ENCODE measurements around the gene CEP192.
"Not testable (repeated sequence)": the region's sequence is repeated elsewhere in the genome, so short reads cannot be mapped to it uniquely, and the experiment has no call there.

The CEP192 gene

DNA sequence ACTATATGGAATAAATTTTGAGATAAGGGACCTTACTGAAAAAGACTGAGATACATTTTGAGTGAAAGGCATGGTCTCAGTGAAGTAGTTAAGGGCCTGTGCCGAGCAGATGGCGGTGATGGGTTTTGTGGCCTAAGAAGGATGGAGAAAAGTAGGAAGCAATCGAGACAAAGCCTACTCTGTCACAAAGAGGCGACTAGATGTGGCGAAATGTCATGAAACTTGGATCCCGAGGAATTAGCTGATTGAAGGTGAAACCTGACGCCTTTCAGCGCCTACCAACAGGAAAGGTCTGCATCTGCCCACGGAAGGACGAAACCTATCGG, 558 bp upstream of the CEP192 start:
- no peak for DNase-seq

DNA sequence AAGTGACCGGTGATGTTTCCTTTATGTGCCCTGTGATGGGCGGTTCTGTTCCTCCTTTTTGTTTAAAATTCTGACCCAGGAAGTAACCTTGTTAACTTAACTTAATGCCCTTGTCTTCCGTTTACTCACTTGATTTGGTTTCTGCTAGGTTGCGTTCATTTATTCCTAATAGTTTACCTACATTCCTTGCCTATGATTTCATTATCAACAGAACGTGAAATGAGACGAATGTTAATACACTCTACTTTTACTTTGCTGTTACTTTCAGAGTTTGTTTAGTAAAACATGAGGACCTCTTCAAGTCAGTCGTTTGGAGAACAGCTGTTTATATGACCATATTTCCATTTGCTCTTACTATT, 638 bp downstream of the CEP192 start:
- DNase-seq = no peak

DNA sequence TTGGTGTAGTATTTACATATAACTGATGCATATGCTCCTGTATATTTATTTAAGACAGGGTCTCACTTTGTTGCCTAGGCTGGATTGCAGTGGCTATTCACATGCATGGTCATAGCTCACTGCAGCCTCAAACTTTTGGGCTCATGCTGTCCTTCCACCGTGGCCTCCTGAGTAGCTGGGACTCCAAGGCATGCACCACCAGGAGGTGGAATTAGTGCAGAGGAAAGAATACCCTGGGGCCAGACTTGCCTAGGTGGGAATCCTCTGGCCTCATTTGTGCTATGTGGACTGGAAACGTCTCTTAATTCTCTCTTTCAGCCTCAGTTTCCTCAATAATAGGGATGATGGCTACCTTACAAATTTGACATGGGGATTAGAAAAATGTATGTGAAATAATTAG, 2.3 kb downstream of the CEP192 start:
- DNase-seq = no peak

DNA sequence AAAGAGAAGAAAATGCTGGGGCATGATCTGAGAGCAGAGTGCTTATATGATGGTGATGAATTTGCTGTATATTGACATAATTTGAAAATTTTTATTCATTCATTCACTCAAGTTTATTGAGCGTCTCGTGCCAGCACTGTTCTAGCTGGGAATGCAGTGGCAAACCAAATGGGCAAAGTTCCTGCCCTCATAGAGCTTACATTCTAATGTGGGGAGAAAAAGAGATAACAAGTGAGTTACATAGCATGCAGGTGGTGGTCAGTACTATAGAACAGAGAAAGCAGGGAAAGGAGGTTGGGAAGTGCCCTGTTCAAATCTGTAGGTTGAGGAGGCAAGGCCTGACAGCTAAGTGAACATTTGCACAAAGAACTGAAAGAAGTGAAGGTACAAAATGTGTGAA, 4.3 kb downstream of the CEP192 start:
- DNase-seq = no peak

DNA sequence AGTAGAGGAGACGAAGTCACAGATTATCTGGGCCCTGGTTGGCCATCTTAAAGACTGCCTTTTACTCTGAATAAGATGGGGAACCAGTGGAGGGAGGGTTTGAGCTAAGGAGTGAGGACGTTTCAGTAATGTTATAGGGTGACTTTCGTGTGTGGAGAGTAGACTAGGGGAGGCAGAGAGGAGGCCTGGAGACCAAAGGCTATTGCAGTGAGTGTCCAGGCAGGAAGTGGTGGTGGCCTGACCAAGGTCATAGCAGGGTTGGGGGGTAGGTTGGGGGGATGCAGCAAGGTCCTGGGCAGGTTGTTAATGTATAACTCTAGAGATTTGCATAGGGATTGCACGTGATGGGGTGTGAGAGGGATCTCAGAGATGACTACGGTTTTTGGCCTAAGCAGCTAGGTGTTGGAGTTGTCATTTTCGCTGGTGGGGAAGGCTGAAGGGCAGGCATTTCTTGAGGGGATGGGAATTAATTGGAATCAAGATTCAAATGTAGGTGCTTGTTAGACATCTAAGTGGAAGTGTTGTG, 4.9 kb downstream of the CEP192 start:
- DNase-seq = no peak

DNA sequence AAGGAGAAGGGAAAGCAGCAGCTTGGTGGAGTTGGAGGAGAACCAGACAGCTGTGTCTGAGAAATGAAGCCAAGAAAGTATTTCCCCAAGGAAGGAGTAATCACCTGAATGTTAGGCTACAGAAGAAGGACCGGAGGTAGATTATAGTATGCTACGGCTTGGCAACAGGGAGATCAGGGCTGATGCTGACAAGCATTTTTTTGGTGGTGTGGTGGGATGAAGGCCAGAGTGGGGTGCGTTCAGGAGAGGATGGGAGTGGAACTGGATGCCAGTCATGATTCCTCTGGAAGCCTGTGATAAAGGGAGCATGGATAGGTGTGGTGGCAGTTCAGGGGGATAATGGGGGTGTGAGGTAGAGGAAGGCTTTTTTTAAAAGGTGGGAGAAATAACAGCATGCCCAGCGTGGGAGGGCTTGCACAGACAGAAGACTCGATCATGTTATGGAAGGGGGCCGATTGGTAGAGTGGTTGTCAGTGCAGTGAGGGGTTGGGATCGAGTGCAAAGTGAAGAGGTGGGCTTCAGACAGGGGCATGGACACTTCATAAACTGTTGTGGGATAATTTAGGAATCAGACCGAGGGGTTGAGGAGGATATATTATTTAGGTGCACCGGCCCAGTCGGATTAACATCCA, 5.6 kb downstream of the CEP192 start:
- DNase-seq = no peak

DNA sequence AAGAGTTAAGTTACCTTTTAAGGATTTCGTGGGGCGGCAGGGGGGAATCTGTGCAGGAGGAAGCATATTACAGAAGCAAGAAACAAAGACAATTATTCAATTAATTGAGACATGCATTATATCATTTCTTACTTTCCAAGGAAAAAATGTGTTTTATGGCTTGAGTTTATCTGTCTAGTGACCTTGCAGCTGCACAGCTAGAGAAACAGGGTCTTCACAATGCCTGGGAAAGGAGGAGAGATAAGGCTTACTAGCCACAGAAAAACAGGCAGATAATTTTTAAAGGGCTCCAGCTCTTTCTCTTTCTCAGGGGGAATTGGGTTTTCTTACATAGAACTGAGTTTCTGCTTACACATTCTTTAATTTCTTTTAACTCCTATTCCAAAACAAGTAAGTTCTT, 6.2 kb downstream of the CEP192 start:
- DNase-seq = not testable (repeated sequence)

DNA sequence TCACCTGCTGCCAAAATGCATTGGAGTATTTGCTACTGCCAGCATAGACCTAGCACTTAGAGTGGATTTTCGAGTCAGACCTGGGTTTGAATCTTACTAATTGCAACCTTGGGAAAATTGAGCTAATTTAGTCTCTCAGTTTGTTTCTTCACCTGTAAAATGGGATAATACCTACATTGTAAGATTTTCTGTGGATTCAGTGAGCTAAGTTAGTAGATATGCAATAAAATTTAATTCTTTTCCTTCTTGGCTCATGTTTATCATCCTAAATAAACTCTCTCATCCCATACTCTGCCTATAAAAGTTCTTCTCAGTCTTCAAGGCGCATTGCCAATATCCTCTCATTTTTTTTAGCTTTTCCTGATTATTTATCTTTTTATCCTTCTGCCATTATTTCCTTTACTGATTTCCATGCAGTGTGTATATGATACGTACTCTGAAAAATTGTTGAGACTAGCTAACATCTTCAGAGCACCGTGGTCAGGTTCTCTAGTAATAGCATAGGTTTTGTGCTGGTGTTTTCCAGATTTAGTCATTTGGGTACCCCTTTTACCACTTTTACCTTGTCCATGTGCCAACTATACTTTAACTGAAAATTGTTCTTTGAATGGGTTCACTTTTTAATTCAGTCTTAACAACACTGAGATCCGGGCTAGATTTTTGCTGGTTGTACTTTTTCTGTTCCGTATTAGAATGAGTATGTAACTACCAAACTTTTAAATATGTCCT, 7.3 kb downstream of the CEP192 start:
- no peak for DNase-seq

DNA sequence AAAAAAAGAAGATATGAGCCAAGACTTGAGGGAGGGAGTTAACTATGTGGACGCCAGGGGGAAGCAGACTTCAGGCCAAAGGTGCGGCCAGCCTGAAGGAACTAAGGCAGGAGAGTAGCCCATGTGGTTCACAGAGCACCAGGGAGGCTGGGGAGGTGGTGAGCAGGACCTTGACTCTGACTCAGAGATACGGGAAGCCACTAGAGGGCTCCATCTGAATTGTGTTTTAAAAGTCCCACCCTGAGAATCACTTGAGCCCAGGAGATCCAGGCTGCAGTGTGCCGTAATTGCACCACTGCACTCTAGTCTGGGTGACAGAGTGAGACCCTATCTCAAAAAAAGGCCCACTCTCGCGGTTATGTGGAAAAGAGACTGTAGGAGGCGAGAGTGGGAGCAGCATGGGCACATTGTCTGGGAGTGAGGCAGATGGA, 12.3 kb downstream of the CEP192 start:
- DNase-seq = no peak

DNA sequence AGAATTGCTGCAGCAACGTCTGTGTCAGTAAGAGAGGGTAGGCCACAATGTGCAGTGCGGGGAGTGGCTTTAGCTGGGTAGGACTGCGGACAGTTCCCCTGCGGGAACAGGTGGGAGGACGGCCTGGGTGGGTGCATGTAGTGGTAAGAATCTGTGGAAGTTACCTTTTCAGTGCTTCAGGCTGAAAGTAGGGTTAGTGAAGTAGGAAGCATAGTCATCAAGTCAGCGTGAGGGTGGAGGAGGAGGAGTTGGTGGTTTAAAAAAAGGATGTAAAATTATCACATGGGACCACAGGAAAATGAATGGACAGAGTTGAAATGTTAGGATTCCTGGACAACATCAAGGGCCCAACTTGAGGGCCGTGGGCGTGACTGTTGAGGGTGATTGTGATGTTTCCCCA, 13.2 kb downstream of the CEP192 start:
- DNase-seq = no peak

DNA sequence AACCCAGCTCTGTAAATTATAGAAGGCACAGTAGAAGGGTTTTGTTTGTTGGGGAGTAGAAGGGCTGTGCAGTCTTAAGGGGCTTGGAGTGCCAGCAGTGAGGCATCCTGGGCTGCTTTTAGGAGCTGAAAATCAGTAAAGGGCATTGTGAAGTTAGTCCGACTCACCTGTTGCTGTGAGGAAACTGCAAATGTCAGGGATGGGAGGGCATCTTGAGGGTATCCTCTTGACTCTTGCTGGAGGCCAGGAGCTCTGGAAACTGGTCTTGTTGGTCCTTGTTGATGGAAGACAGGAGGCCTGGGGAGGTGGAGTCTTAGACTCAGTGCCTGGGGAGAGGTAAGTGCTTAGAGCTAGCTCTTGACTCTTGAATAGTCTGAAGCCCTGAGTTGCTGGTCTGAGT, 14.1 kb downstream of the CEP192 start:
- no peak for DNase-seq

DNA sequence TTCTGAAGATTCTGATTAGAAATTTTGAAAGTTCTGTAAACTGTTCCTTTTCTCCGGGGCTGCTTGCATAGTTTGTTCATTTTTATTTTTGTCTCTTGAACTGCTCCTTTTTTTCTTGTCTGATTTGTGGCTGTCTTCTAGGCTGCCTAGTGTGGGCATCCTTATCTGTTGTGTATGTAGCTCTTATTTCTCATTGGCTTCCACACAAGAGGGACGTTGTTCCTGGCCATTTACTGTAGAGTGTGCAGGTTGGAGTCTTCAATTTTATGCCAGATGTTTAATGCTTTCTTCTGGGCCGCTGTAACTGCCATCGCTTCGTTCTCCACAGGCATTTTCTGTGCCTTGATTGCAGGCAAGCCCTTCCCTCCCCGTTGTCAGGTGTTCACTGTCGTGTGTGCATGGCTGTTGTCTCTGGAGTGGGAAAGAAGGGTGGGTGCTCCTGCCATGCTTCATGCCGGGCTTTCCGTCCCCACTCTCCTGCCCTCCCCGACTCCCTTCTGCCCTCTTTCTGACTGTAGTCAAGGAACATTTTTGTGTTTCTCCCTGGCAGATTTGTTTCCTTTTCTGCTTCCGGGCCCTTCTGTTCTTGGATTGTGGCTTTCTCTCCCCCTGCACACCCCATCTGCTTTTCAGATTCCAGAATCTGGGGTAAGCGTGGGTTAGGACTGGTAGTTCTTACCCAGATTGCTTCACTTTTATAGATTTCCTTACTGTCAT, 15.5 kb downstream of the CEP192 start:
- DNase-seq = no peak

DNA sequence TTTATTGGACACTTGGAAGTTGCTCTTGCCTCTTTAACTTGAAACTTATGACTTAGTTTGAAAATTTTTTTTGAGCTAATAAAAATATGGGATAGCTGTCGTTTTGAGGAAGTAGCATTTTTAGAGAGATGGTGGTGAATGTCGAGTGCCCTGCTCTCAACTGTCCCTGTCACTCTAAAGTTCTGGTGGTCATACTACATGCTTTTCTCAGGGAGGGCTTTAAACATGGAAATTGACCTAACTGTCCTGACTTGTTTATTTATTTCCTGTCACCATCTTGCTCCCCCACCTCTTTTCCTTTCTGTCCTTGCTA, 16.0 kb downstream of the CEP192 start:
- DNase-seq = no peak

DNA sequence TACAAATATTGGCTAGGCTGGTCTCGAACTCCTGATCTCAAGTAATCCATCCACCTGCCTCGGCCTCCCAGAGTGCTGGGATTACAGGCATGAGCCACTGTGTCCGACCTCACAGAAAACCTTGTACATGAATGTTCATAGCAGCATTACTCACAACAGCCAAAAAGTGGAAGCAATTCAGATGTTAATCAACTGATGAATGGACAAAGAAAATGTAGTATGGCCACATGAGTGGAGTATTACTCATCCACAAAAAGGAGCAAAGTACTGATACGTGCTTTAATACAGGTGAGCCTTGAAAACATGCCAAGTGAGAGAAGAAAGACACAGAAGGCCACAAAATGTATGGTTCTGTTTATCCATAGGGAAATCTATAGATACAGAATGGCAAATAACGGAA, 20.6 kb downstream of the CEP192 start:
- DNase-seq = no peak

DNA sequence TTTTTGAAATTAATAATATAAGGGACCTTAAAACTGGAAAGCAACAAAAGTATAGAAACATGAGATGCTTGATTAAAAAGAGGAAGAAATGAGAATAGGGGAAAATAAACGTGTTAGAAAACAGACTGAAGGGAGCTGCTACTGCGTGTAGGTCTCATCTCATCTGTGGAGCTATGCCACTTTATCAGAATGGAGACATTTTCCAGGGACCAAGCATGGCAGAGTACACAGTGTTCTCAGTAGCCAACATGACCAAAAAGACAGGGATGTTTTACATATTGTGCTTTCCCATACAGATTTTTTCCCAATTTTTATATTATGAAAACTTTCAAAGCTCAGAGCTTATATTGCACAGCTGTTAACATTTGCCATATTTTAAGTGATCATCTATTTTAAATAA, 23.1 kb downstream of the CEP192 start:
- no peak for DNase-seq

DNA sequence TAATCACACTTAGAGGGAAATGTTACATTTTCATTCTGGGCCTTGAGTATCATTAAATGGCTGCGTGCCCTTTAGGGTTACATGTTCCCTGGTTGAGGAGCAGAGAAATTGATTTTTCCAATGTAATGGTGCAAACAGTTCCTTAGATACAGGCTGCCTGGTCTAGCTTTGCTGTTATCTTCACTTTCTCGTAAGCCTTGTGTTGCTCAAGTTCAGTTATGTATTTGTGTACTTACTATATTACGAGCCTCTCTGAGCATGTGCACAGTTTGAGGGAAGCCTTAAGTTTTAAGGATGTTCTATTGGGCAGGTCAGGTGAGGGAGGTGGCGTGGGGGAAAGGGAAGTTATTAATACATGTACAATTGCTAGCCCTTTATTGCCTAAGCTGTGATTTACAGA, 23.7 kb downstream of the CEP192 start:
- DNase-seq = no peak

DNA sequence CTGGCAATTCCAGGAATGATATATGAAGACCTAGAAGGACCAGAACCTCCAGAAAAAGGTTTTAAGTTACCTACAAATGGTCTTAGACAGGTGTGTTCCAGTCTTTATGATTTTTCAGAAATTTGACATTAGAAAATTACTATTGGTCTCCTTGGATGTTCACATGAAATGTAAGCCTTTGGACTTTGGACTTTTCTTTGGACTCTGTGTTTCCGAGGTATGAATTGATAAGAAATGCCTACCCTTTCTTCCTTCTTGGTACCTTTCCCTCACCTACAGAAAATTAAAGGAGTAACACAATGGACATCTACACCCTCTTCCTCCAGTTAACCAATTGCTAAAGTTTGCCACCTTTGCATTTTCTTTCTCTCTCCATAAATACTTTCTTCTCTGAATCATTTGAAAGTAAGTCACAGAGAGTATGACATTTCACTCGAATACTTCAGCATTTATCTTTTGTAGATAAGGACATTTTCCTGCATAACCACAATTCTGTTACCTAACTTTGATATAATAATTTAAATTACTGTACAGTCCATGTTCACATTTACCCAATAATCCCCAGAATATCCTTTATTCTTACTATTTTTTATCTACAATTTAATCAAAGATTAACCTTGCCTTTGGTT, 26.2 kb downstream of the CEP192 start:
- DNase-seq = no peak

DNA sequence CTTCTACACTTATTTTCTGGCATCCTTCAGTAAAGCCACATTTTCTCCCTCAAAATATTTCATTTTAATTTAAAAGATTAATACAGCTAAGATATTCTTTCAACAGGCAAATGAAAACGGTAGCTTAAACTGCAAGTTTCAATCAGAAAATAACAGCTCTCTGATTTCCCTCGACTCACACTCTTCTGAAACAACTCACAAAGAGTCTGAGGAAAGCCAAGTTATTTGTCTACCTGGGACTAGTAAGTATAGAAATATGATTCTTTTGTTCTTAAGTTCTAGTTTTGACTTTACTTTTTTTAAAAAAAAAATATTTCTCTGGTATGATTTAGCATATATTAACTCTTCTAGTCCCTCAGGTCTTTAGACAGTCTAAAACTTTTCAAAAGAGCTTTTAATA, 27.2 kb downstream of the CEP192 start:
- no peak for DNase-seq

DNA sequence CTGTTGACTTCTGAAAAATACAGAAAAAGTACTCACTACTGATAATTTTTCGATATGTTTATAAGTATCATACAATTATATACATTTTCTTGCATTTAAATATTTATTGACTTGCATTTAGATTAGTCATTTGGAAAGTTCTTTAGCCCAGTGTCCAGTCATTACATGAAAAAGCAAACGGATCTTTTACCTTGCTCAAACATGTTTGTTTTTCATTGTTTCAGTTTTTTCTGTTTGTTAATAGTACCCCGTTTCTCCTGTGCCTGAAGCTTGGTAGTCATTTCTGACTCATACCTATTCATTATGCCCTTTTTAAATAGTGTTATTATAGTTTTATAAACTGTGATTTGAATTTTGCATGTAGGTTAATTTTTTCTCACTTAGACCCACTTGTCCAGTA, 28.1 kb downstream of the CEP192 start:
- no peak for DNase-seq

DNA sequence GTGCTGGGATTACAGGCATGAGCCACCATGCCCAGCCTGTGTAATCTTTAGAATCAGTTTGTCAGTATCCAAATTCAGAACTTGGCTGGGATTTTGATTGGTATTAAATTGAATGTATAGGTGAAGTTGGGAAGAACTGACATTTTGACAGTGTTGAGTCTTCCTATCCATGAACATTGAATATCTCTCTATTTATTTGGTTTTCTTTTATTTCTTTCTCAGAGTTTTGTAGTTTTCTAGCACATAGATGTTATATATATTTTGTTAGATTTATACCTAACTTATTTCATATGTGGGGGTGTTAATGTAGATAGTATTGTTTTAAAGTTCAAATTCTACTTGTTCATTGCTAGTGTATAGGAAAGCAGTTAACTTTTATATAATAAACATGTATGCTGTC, 31.5 kb downstream of the CEP192 start:
- no peak for DNase-seq

DNA sequence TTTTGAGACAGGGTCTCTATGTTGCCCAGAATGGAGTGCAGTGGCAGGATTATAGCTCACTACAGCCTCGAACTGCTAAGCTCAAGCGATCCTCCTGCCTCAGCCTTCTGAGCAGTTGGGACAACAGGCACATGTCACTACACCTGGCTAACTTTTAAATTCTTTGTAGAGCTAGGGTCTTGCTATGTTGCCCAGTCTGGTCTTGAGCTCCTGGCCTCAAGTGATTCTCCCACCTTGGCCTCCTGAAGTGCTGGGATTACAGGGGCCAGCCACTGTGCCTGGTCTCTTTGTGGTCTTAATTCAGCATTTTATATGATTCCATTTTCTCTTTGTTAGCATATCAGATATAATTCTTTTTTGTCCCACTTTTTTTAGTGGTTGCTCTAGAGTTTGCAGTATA, 34.1 kb downstream of the CEP192 start:
- no peak for DNase-seq

DNA sequence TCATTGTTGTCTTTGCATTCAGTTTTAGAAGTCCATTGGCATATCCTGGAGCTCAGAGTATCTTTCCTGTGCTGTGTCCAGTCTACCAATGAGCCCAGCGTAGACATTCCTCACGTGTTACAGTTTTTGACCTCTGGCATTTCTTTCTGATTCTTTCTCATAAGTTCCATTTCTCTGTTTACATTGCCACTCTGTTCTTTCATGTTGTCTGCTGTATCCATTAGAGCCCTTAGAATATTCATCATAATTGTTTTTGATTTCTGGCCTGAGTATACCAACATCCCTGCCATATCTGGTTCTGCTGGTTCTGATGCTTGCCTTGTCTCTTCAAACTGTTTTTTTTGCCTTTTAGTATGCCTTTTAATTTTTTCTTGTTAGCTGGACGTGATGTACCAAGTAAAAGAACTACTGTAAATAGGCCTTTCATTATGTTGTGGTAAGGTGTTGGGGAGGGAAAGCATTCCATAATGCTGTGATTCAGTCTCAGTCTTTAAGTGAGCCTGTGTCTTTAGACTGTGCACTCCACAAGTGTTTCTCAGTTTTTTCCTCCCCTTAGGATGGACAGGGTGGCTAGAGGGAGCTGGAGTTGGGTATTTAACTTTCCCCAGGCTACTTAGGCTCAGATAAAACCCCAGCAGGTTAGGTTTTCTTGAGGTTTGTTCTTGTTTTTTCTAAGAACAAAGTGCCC, 35.6 kb downstream of the CEP192 start:
- no peak for DNase-seq

DNA sequence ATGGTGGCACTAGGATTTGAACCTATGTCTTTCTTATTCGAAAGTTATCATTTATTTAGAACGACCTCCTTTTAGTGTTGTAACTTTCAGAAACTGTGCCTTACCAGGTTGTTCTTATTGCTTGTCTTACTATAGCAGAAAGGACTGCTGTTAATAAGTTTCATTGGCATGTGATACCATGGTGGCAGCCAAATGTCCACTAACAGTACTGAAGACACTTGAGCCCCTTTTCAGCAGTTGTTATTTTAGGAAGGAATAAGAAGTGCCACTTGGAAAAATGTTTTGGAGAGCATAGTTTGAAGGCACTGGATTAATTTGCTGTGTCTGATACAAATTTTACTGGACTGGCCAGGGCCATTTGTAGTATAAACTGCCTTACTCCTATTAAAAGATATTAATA, 37.7 kb downstream of the CEP192 start:
- DNase-seq = no peak

All from NCI-H446 (cell line).